AG09319 (cell line): Measurements from ENCODE around the gene NCKAP5.
"Not testable (repeated sequence)": the region's sequence is repeated elsewhere in the genome, so short reads cannot be mapped to it uniquely, and the experiment has no call there.

ENCODE experiments used
- DNase-seq: peaks from one replicate; pipeline ENCODE4 v3.0.0-alpha.2; 2010; ENCODE audit warnings: low read depth; ENCODE audit errors: extremely low read depth
- CTCF ChIP-seq: IDR thresholded peaks from 2 replicates; pipeline ENCODE4 v1.5.1; 2011; ENCODE audit warnings: low read depth, mild to moderate bottlenecking, inconsistent platforms, low read length, moderate library complexity

NCKAP5 gene

DNA sequence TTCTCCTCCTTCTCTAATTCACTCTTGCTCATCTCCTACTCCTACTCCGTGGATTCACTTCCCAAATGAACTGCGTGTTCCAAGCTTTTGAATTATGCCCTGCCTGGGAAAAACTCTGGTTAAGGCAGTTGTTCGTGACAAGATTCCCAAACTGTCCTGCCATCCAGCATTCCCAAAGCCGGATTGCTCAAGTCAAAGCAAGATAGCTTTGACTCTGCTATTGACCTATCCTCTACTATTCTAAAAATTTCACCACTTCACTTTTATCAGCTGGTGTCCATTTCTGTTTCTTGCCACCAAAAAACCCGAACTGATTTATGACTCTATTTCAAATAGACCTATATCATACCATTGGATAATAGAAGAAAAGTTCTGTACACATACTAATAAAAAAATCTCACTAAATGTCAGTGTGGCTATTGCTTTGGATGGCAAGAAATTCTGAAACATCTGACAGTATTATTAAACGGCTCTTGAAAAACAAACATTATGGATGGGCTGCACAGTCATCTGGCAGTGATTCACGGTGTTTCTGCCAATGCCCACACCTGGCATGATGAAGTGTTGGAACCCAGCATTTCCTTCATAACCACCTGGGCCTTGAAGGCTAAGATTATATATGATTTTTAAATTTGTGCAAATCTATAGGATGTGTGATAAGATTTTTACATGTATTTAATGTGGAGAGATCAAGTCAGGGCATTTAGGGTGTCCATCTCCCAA lies 87.4 kb downstream of the NCKAP5 start:
- DNase-seq, result no peak
- TF ChIP-seq CTCF, result no peak

GRCh38 chr2:133477616-133477990 lies 90.7 kb downstream of the NCKAP5 start:
- no peak for DNase-seq
- TF ChIP-seq CTCF, result no peak

DNA sequence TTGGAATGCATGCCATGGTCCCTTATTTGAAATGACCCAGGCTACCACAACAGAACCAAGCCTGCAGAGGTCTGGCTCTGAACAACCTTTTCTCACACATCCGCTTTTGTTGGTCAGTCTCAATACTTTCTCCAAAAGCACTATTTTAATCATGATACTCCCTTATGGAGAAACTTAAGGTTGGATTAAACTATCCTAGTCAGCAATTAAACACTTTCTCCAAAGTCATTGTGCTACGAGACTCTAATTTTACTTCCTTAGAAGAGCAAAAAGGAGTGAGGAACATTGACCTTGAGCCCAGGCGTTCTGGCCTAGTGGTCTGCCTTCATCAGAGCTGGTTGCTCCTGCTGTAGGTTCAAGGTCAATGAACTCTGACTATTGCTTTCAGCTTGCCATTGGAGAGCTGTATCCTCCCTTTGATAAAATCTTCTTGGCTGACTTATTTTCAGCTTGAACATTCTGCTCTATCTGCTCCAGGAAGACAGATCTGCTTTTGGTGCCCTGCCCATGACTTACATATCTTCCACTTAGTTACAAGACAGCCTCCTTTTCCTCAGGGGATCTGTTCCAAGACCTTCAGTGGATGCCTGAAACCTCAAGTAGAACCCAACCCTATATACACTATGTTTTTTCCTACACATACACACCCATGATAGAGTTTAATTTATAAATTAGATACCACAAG lies 91.2 kb downstream of the NCKAP5 start:
- DNase-seq, result no peak

DNA sequence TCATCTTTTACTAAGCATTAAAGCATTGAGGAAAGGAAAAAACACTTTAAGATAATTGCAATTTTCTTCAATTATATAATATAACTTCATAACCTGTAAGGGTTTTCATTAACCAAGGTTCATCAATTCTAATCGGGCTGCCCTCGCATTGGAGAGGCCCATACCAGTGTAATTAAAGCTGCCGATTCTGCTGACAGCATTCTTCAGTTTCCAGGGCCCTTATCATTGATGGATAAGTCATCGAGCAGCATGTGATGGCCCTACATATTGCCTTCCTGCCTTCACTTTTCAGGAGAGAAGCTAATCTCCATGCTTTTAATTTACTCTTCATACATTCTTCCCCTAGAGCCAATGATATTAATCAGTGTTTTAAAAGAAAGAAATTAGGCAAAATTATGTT lies 92.0 kb downstream of the NCKAP5 start:
- DNase-seq, result no peak
- no peak for TF ChIP-seq CTCF

More for the DNA sequence above, 91.2 kb downstream of the NCKAP5 start:
- TF ChIP-seq CTCF, result no peak

DNA sequence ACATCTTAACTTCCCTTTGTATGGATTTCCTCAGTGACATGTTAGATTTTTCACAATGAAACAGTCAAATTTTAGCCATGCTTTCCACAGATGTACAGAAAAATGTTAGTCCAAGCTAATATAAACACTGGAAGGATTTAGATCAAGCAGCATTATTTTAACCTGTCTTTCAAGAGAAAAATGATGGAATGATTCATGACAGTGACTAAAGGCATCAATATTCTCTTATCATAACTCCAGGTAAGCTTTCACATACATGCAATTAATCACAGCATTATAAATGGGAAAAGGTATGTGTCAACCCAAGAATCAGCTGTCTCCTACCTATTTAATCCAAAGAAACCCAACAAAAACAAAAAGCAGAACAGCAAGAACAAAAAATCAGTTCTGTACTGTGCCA lies 92.7 kb downstream of the NCKAP5 start:
- no peak for TF ChIP-seq CTCF
- DNase-seq, result no peak

DNA sequence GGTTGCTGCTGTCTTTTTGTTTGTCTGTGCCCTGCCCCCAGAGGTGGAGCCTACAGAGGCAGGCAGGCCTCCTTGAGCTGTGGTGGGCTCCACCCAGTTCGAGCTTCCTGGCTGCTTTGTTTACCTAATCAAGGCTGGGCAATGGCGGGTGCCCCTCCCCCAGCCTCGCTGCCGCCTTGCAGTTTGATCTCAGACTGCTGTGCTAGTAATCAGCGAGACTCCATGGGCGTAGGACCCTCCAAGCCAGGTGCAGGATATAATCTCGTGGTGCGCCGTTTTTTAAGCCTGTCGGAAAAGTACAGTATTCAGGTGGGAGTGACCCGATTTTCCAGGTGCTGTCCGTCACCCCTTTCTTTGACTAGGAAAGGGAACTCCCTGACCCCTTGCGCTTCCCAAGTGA lies 97.8 kb downstream of the NCKAP5 start:
- not testable (repeated sequence) for DNase-seq

DNA sequence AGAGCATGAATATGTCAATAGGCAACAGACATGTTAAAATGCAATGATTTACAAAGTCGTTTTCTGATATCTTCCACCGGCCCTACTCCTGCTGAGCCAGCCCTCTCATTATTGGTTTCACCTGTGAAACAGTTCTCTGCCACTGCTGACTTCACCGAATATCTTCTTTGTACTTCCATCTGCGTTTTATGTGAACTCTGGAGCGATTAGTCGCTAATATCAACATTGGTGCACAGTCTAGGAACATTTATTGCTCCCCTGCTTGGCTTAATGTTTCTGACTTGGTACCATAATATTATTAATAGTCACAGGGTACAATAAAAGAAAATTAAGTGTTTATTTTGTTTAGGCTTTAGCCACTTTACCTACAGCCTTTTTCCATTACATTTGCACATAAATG lies 105.5 kb downstream of the NCKAP5 start:
- TF ChIP-seq CTCF, result no peak
- DNase-seq, result no peak

DNA sequence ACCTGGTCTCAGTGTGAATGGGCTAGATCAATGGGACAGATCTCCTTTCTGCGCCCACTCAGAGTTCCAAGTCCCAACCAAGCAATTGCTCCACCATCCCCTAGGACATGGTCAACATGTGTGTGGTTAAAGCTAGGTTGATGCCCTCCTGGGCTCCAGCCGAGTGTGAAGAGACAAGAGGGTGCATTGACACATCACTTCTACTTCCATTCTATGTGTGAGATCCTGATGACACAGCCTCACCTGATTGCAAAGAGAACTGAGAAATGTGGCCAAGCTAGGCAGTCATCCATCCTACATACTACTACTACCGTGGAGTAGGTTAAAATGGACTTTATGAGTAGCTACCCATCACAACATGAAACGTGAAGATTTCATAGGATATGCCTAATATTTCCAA lies 106.8 kb downstream of the NCKAP5 start:
- DNase-seq, result no peak
- TF ChIP-seq CTCF, result no peak
